ENCODE results near the gene RDH14. TPM values are rescaled to one million over a fixed set of nuclear protein-coding genes. Genes with fewer than 3 reads are reported as not detected.

RDH14 gene
- total RNA-seq, 2 donors from 2014 or later, result 25.7 to 40.8 TPM

- H3K4me3 ChIP-seq, result no peak overlapping the region
- peak; percentile 89 for TF ChIP-seq CTCF (IDR thresholded peaks at IDR 0.05)
- peak overlapping the region; percentile 62 to 68 for H3K27ac ChIP-seq
- ATAC-seq (ENCODE audit: insufficient number of reproducible peaks, low FRiP score, low read depth), result peak; percentile 82
- DNase-seq (ENCODE audit: low spot score), result peak; percentile 46
- no peaks in the 10 kb centered on the region for H3K36me3 ChIP-seq
- no peaks in the 10 kb centered on the region for H3K9me3 ChIP-seq
- peaks cover 13 to 55% of the 10 kb centered on the region in 2 donors for H3K4me1 ChIP-seq (ENCODE audit: control insufficient read depth in 1 of 2, low read depth in 2 of 2)
- H3K27me3 ChIP-seq (replicated peaks; ENCODE audit: insufficient read depth), result no peaks in the 10 kb centered on the region
Observed at GRCh38 chr2:18520451-18521425, 39.7 kb downstream of the RDH14 start.

- H3K4me1 ChIP-seq (ENCODE audit: control insufficient read depth in 1 of 2, low read depth in 2 of 2), result peaks cover 19 to 63% of the 10 kb centered on the region in 2 donors
- no peak for DNase-seq (ENCODE audit: low spot score)
- ATAC-seq (ENCODE audit: insufficient number of reproducible peaks, low FRiP score, low read depth), result no peak
- TF ChIP-seq CTCF (IDR thresholded peaks at IDR 0.05), result no peak
- H3K36me3 ChIP-seq, result no peaks in the 10 kb centered on the region
- no peak overlapping the region for H3K4me3 ChIP-seq
- no peaks in the 10 kb centered on the region for H3K27me3 ChIP-seq (replicated peaks; ENCODE audit: insufficient read depth)
- H3K27ac ChIP-seq, result peak overlapping the region; percentile 62 to 68
- no peaks in the 10 kb centered on the region for H3K9me3 ChIP-seq
Observed at GRCh38 chr2:18519914-18520450, 40.5 kb downstream of the RDH14 start.

- H3K9me3 ChIP-seq, result no peaks in the 10 kb centered on the region
- peak; percentile 53 for ATAC-seq (ENCODE audit: insufficient number of reproducible peaks, low FRiP score, low read depth)
- H3K36me3 ChIP-seq, result no peaks in the 10 kb centered on the region
- H3K27ac ChIP-seq, result peak overlapping the region; percentile 62 to 68
- DNase-seq (ENCODE audit: low spot score), result no peak
- no peak for TF ChIP-seq CTCF (IDR thresholded peaks at IDR 0.05)
- peaks cover 19 to 72% of the 10 kb centered on the region in 2 donors for H3K4me1 ChIP-seq (ENCODE audit: control insufficient read depth in 1 of 2, low read depth in 2 of 2)
- no peaks in the 10 kb centered on the region for H3K27me3 ChIP-seq (replicated peaks; ENCODE audit: insufficient read depth)
- peak overlapping the region; percentile 46 for H3K4me3 ChIP-seq
Observed at GRCh38 chr2:18518116-18519111, 42.0 kb downstream of the RDH14 start.

GRCh38 chr2:18517386-18517785 lies 43.1 kb downstream of the RDH14 start:
- no peaks in the 10 kb centered on the region for H3K36me3 ChIP-seq
- TF ChIP-seq CTCF (IDR thresholded peaks at IDR 0.05), result no peak
- DNase-seq (ENCODE audit: low spot score), result no peak
- H3K4me1 ChIP-seq (ENCODE audit: control insufficient read depth in 1 of 2, low read depth in 2 of 2), result peaks cover 19 to 69% of the 10 kb centered on the region in 2 donors
- H3K27me3 ChIP-seq (replicated peaks; ENCODE audit: insufficient read depth), result no peaks in the 10 kb centered on the region
- ATAC-seq (ENCODE audit: insufficient number of reproducible peaks, low FRiP score, low read depth), result no peak
- peak overlapping the region in 1 of 2 donors; percentile 62 for H3K27ac ChIP-seq
- no peak overlapping the region for H3K4me3 ChIP-seq
- H3K9me3 ChIP-seq, result no peaks in the 10 kb centered on the region

All from thoracic aorta (tissue), 2 donors.